T follicular helper cell (primary cell): ENCODE data around the gene PCCA.

ENCODE experiments used
- DNase-seq: peaks from one replicate; pipeline ENCODE4 v3.0.0-alpha.2; 2020; ENCODE audit warnings: low read depth

Gene PCCA

GRCh38 chr13:100432611-100433010 is 343.7 kb downstream of the PCCA start:
- DNase-seq, result no peak

- DNase-seq, result no peak
Observed at GRCh38 chr13:100433475-100433874, 344.6 kb downstream of the PCCA start.

- no peak for DNase-seq
Observed at GRCh38 chr13:100434010-100434763, 345.3 kb downstream of the PCCA start.

GRCh38 chr13:100436099-100436498 is 347.2 kb downstream of the PCCA start:
- no peak for DNase-seq

- DNase-seq, result no peak
Observed at GRCh38 chr13:100438059-100438788, 349.3 kb downstream of the PCCA start.

GRCh38 chr13:100439247-100439970 is 350.5 kb downstream of the PCCA start:
- no peak for DNase-seq

GRCh38 chr13:100440751-100441425 is 352.0 kb downstream of the PCCA start:
- no peak for DNase-seq

- no peak for DNase-seq
Observed at GRCh38 chr13:100442095-100442832, 353.4 kb downstream of the PCCA start.

- DNase-seq, result no peak
Observed at GRCh38 chr13:100443278-100443997, 354.5 kb downstream of the PCCA start.

- DNase-seq, result no peak
Observed at GRCh38 chr13:100443998-100444328, 355.1 kb downstream of the PCCA start.

GRCh38 chr13:100447831-100448230 is 358.9 kb downstream of the PCCA start:
- no peak for DNase-seq

- DNase-seq, result no peak
Observed at GRCh38 chr13:100451923-100452322, 363.0 kb downstream of the PCCA start.

GRCh38 chr13:100454876-100455275 is 366.0 kb downstream of the PCCA start:
- DNase-seq, result no peak

- no peak for DNase-seq
Observed at GRCh38 chr13:100458673-100459072, 369.8 kb downstream of the PCCA start.

GRCh38 chr13:100459747-100460146 is 370.9 kb downstream of the PCCA start:
- no peak for DNase-seq

GRCh38 chr13:100460266-100460665 is 371.4 kb downstream of the PCCA start:
- no peak for DNase-seq

GRCh38 chr13:100460791-100461190 is 371.9 kb downstream of the PCCA start:
- DNase-seq, result no peak

- DNase-seq, result no peak
Observed at GRCh38 chr13:100461309-100462030, 372.6 kb downstream of the PCCA start.

GRCh38 chr13:100464006-100464405 is 375.1 kb downstream of the PCCA start:
- no peak for DNase-seq

GRCh38 chr13:100465558-100465957 is 376.7 kb downstream of the PCCA start:
- no peak for DNase-seq
